T-cell (primary cell): ENCODE data around the gene DNM3. TPM values are rescaled to one million over a fixed set of nuclear protein-coding genes. Genes with fewer than 3 reads are reported as not detected.

ENCODE experiments used
- ATAC-seq, 4 experiments: fragments of 200-7000 bp in 3 of 4; fragments of 150-1000 bp in 1 of 4; cut with Tn5 transposase; replicated peaks in 1 of 4; 1 replicate in 3 of 4; 2 replicates in 1 of 4; pipeline ENCODE4 v1.10.0; 2021; ENCODE audit warnings: moderate library complexity in 3 of 4, mild to moderate bottlenecking in 2 of 4, moderate number of reproducible peaks in 1 of 4
- CTCF ChIA-PET, 2 donors: fragments of 300-600 bp; sonication (Branson Sonifier 250); formaldehyde crosslinking; loops; one replicate each; lab custom pipeline; 2022; ENCODE audit warnings: antibody characterized with exemption in 2 of 2; lab: Charles Lee
- POLR2A ChIA-PET, 2 donors: fragments of 300-600 bp; sonication (Branson Sonifier 250); formaldehyde crosslinking; loops; one replicate each; lab custom pipeline; 2022; ENCODE audit warnings: antibody characterized with exemption in 2 of 2; lab: Charles Lee
- DNase-seq, 35 experiments: peaks; one replicate each; pipeline versions ENCODE4 v3.0.0 to v3.0.0-alpha.2; 2013 to 2023
- H3K27ac ChIP-seq: one replicate; pipeline ENCODE4 v1.5.1; 2013; ENCODE audit warnings: low read length
- H3K27me3 ChIP-seq, 2 experiments: replicated peaks in 1 of 2; 1 replicate in 1 of 2; 2 replicates in 1 of 2; pipeline versions ENCODE4 v1.6.1 to v1.7.0; 2013; ENCODE audit warnings: low read length in 1 of 2, mixed read lengths in 1 of 2; ENCODE audit not compliant: control insufficient read depth in 2 of 2, insufficient read depth in 2 of 2; ENCODE audit errors: extremely low read depth in 1 of 2
- H3K36me3 ChIP-seq, 2 donors: 1 replicate in 1 of 2; 2 replicates in 1 of 2; pipeline versions ENCODE4 v1.6.1 to v1.7.0; 2013; ENCODE audit warnings: low read length in 1 of 2; ENCODE audit not compliant: control insufficient read depth in 2 of 2, insufficient read depth in 1 of 2; ENCODE audit errors: extremely low read depth in 1 of 2
- H3K4me1 ChIP-seq, 2 experiments: 1 replicate in 1 of 2; 2 replicates in 1 of 2; pipeline versions ENCODE4 v1.6.1 to v1.7.0; 2013; ENCODE audit warnings: low read length in 2 of 2, mixed read lengths in 1 of 2; ENCODE audit not compliant: insufficient read depth in 2 of 2, control insufficient read depth in 1 of 2; ENCODE audit errors: extremely low read depth in 1 of 2
- H3K4me3 ChIP-seq, 2 donors: 1 replicate in 1 of 2; 2 replicates in 1 of 2; pipeline versions ENCODE4 v1.5.1 to v1.7.0; 2013; ENCODE audit warnings: mild to moderate bottlenecking in 2 of 2, low read length in 1 of 2, moderate library complexity in 1 of 2; ENCODE audit not compliant: control insufficient read depth in 1 of 2; ENCODE audit errors: extremely low read depth in 1 of 2
- H3K9me3 ChIP-seq: 2 replicates; pipeline ENCODE4 v1.7.0; 2013
- H3K27ac Mint-ChIP-seq, 2 donors: one replicate each; pipeline ENCODE4 v1.8.0; 2020 to 2021; ENCODE audit warnings: mild to moderate bottlenecking in 2 of 2, mixed read lengths in 2 of 2
- H3K27me3 Mint-ChIP-seq, 2 donors: one replicate each; pipeline ENCODE4 v1.8.0; 2021 to 2022; ENCODE audit warnings: mixed read lengths in 2 of 2
- H3K36me3 Mint-ChIP-seq: one replicate; pipeline ENCODE4 v1.8.0; 2021; ENCODE audit warnings: mixed read lengths
- H3K4me1 Mint-ChIP-seq, 3 donors: one replicate each; pipeline ENCODE4 v1.8.0; 2020 to 2022; ENCODE audit warnings: mixed read lengths in 3 of 3, mild to moderate bottlenecking in 1 of 3
- H3K4me3 Mint-ChIP-seq, 3 donors: one replicate each; pipeline ENCODE4 v1.8.0; 2020 to 2022; ENCODE audit warnings: mild to moderate bottlenecking in 3 of 3, mixed read lengths in 3 of 3, moderate library complexity in 3 of 3
- H3K9me3 Mint-ChIP-seq, 3 donors: one replicate each; pipeline ENCODE4 v1.8.0; 2020 to 2022; ENCODE audit warnings: mixed read lengths in 3 of 3
- WGBS: methylation state at CpG from one replicate; pipeline ENCODE4 v1.1.5; 2013; ENCODE audit warnings: missing lambda C conversion rate; ENCODE audit not compliant: insufficient coverage; 5-methylcytosine and 5-hydroxymethylcytosine counted together
- total RNA-seq, 35 experiments: library from RNA in 6 of 35; stranded (reverse) in 6 of 35; fragments of 120-200 nt in 1 of 35; gene quantifications; one replicate each; pipeline versions ENCODE4 v1.2.1 to v1.2.4 and lab custom pipeline; 2013 to 2026

The DNM3 gene
- total RNA-seq, 5 donors from 2014 or later (not counting 1 experiment from before 2014, with no cell fraction given) = 2.0 to 2.8 (median 2.4) TPM

DNA sequence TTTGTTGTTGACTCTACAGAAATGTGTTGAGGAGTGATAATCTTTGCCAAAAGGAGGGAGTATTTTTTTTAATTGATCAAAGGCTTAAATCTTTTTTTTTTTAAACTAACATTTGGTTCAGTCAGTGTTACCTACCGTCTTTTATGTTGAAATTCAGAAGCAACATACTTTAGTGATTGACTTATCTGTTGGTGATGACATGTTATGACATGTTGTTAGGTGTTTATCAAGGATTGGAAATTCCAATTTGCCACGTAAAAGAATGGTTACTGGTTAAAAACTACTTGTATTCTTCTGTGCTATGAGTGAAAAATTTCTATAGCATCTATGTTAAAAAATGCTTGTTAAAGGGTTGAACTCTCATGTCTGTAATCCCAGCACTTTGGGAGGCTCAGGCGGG is 61.2 kb downstream of the DNM3 start:
- Mint-ChIP-seq H3K36me3 (no peaks in the 10 kb centered on the region), H3K27me3 (peaks cover 3 to 13% of the 10 kb centered on the region in 2 donors), H3K27ac (peak overlapping the region in 1 of 2 donors; percentile 55), H3K9me3 (no peaks in the 10 kb centered on the region), H3K4me3 (peak overlapping the region in 2 of 3 donors; percentile 1 to 49), H3K4me1 (peaks cover 7 to 14% (median 11%) of the 10 kb centered on the region in 3 donors)
- ChIA-PET CTCF (no interaction called here), POLR2A (no interaction called here)
- Histone ChIP-seq H3K9me3 (no peaks in the 10 kb centered on the region), H3K27me3 (peaks cover 0 to 3% of the 10 kb centered on the region in 2 experiments), H3K4me3 (no peak overlapping the region), H3K27ac (no peak overlapping the region), H3K36me3 (no peaks in the 10 kb centered on the region), H3K4me1 (no peaks in the 10 kb centered on the region)
- ATAC-seq (no peak), DNase-seq (no peak)
- WGBS = 100% methylated on average over 1 of the region's 3 CpGs

DNA sequence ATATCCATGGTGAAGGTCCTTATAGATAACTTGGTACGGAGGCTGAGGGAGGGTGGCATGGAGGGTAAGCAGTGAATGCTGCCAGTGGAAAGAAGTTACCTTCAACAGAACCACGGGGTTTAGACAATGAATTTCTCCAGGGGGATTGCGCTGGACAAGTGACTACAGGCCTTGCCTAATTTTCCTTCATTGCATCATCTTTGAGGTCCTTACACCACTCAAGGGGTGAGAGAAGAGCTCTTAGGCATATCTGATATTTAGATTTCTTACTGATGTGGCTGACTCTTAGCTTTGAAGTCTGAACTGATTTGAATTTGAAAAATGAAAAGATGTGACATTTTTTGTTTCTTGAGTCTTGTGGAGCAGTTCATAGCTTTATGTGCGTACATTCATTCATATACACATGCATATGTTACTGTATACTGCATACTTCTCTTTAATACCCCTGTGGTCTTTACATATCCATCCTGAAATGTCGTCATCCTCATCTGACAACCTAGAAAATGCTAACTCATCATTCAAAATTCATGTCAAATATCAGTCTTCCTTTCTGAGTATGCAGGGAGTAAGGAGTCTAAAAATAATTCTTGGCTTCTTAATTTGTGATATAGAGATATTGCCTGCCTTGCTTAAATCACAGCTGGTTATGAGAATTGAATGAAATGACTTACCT is 63.6 kb downstream of the DNM3 start:
- H3K9me3 Mint-ChIP-seq = no peaks in the 10 kb centered on the region
- WGBS = 86% methylated on average over 2 of the region's 5 CpGs

DNA sequence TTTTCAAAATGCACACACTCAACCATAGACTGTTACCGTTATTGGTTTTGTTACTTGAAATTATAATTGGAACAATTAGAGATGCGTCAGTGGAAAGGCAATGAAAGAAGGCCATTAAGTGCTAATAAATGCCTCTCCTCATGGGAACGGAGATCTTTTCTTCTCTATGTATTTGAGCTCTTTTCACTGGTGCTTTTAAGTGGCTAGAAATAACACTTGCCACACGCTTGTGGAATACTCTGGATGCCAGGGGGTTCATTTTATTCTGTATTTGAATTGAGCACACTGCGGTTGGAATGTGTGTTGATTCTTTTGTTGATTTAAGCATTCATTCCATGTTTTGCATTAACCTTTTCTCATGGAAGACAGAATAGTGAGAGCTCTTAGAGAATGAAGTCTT is 68.4 kb downstream of the DNM3 start:
- Mint-ChIP-seq H3K9me3 (no peaks in the 10 kb centered on the region), H3K4me1 (no peaks in the 10 kb centered on the region), H3K27me3 (peaks cover 0 to 1% of the 10 kb centered on the region in 2 donors), H3K27ac (no peak overlapping the region), H3K4me3 (no peak overlapping the region), H3K36me3 (no peaks in the 10 kb centered on the region)
- Histone ChIP-seq H3K4me3 (no peak overlapping the region), H3K27ac (no peak overlapping the region), H3K27me3 (peaks cover 0 to 2% of the 10 kb centered on the region in 2 experiments), H3K4me1 (no peaks in the 10 kb centered on the region), H3K9me3 (no peaks in the 10 kb centered on the region), H3K36me3 (no peaks in the 10 kb centered on the region)
- WGBS = 100% methylated on average over 1 of the region's 5 CpGs
- DNase-seq (no peak), ATAC-seq (no peak)
- ChIA-PET CTCF (interaction anchor here in 1 of 2 donors (0.7 kb wide), 1 partner anchor 539 kb away, joined by 3 read pairs; no protein-coding TSS in a partner anchor), POLR2A (no interaction called here)

More for the DNA sequence above, 63.6 kb downstream of the DNM3 start:
- Mint-ChIP-seq H3K36me3 (no peaks in the 10 kb centered on the region), H3K4me3 (no peak overlapping the region), H3K4me1 (peaks cover 7 to 14% (median 11%) of the 10 kb centered on the region in 3 donors), H3K27me3 (peaks cover 0 to 9% of the 10 kb centered on the region in 2 donors), H3K27ac (no peak overlapping the region)
- no peak for DNase-seq
- no peaks in the 10 kb centered on the region for H3K27me3 ChIP-seq
- POLR2A ChIA-PET = no interaction called here
- no peaks in the 10 kb centered on the region for H3K36me3 ChIP-seq
- no peaks in the 10 kb centered on the region for H3K4me1 ChIP-seq
- no peaks in the 10 kb centered on the region for H3K9me3 ChIP-seq
- no peak overlapping the region for H3K4me3 ChIP-seq
- CTCF ChIA-PET = no interaction called here
- no peak overlapping the region for H3K27ac ChIP-seq
- no peak for ATAC-seq

DNA sequence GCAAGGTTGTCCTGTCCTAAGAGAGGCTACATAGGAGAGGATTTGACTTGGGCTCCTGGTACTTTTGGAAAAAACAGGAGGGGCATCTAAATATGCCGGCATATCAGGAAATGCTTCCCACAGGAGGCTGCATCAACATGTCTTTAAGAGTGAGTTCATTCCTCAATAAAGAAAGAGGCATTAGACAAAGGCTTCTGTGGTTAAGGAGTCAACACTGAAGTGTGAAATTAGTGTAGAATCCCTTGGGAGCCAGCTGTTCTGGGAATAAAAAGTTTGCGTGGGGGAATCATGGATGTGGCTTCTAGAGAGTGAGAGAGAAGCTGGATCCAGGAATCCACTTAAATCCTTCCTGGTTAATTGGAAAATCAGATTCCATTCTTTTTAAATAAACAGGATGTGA is 69.5 kb downstream of the DNM3 start:
- no CpG with 5 or more reads among the region's 2 CpGs for WGBS
- no peaks in the 10 kb centered on the region for H3K4me1 ChIP-seq
- H3K4me1 Mint-ChIP-seq = no peaks in the 10 kb centered on the region
- H3K27ac Mint-ChIP-seq = no peak overlapping the region
- DNase-seq (no peak), ATAC-seq (no peak)
- no peaks in the 10 kb centered on the region for H3K9me3 ChIP-seq
- peaks cover 0 to 1% of the 10 kb centered on the region in 2 donors for H3K27me3 Mint-ChIP-seq
- no peaks in the 10 kb centered on the region for H3K36me3 Mint-ChIP-seq
- H3K9me3 Mint-ChIP-seq = no peaks in the 10 kb centered on the region
- ChIA-PET POLR2A (no interaction called here), CTCF (interaction anchor here in 1 of 2 donors (0.7 kb wide), 1 partner anchor 584 kb away, joined by 3 read pairs; no protein-coding TSS in a partner anchor)
- H3K36me3 ChIP-seq = no peaks in the 10 kb centered on the region
- H3K27me3 ChIP-seq = peaks cover 0 to 2% of the 10 kb centered on the region in 2 experiments
- H3K27ac ChIP-seq = no peak overlapping the region
- H3K4me3 ChIP-seq = no peak overlapping the region
- H3K4me3 Mint-ChIP-seq = no peak overlapping the region

DNA sequence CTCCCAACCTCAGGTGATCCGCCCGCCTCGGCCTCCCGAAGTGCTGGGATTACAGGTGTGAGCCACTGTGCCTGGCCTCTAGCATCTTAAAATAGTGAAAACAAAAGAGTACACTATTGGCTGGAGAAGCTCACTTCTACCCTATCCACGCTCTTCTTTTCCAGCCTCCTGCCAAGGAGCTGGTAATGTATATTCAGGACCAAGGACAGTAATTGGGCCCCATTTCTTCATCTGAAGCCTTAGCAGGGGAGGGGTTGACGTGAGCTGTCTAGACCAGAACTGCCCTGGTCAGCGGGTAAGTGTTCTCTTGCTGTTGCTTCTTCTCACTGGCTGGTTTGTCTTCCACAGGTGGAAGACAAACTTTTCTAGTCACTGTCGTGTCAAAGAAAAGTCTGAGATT is 70.2 kb downstream of the DNM3 start:
- ChIA-PET CTCF (interaction anchor here in 1 of 2 donors (0.7 kb wide), 1 partner anchor 585 kb away, joined by 3 read pairs; no protein-coding TSS in a partner anchor), POLR2A (interaction anchor here in 1 of 2 donors (0.7 kb wide), 1 partner anchor 1373 kb away, joined by 16 read pairs; no protein-coding TSS in a partner anchor)
- no peaks in the 10 kb centered on the region for H3K4me1 Mint-ChIP-seq
- 100% methylated on average over 5 of the region's 8 CpGs for WGBS
- H3K27me3 Mint-ChIP-seq = peaks cover 0 to 1% of the 10 kb centered on the region in 2 donors
- H3K27me3 ChIP-seq = peaks cover 0 to 2% of the 10 kb centered on the region in 2 experiments
- H3K27ac ChIP-seq = no peak overlapping the region
- H3K36me3 Mint-ChIP-seq = no peaks in the 10 kb centered on the region
- no peaks in the 10 kb centered on the region for H3K9me3 Mint-ChIP-seq
- no peak overlapping the region for H3K4me3 ChIP-seq
- H3K4me1 ChIP-seq = no peaks in the 10 kb centered on the region
- H3K9me3 ChIP-seq = no peaks in the 10 kb centered on the region
- DNase-seq = no peak
- no peaks in the 10 kb centered on the region for H3K36me3 ChIP-seq
- no peak overlapping the region for H3K4me3 Mint-ChIP-seq
- ATAC-seq = no peak
- no peak overlapping the region for H3K27ac Mint-ChIP-seq

DNA sequence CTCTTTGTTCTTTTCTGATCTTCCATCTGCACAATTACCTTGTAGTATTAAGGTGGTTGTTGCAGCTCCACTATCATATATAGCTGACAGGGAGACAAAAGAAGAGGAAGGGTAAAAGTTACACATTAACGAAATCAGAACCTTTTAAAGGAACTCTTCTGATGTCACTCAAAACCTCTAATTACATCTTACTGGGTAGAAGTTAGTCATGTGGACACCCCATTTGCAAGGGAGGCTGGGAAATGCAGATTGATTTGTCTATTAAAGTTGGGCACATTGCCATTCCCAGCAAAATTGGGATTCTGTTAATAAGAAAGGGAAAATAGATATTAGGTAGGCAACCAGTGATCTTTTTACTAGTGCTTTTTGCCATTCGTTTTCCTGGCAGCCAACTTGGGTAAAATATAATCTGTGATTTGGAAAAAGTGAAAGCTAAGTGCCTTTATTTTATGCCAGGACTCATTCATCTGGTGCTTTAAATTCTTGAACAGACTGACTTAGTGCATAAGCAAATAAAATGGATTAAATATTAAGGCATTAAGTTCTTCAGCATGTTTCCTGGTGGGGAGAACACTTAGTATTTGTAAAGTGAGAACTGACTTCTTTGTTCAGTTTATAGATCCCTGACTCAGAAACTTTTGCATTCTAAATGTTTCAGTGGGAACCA is 71.3 kb downstream of the DNM3 start:
- no peak overlapping the region for H3K27ac ChIP-seq
- no peak overlapping the region for H3K4me3 Mint-ChIP-seq
- peaks cover 0 to 2% of the 10 kb centered on the region in 2 experiments for H3K27me3 ChIP-seq
- ATAC-seq = no peak
- H3K4me1 Mint-ChIP-seq = no peaks in the 10 kb centered on the region
- H3K36me3 ChIP-seq = no peaks in the 10 kb centered on the region
- ChIA-PET POLR2A (no interaction called here), CTCF (no interaction called here)
- H3K4me3 ChIP-seq = no peak overlapping the region
- 50% methylated on average over 1 of the region's 2 CpGs for WGBS
- no peaks in the 10 kb centered on the region for H3K27me3 Mint-ChIP-seq
- H3K4me1 ChIP-seq = no peaks in the 10 kb centered on the region
- no peaks in the 10 kb centered on the region for H3K9me3 Mint-ChIP-seq
- DNase-seq = no peak
- H3K9me3 ChIP-seq = no peaks in the 10 kb centered on the region
- no peak overlapping the region for H3K27ac Mint-ChIP-seq
- no peaks in the 10 kb centered on the region for H3K36me3 Mint-ChIP-seq
